NB4 (cell line): ENCODE measurements around the gene XRCC6.
"Not testable (repeated sequence)": the region's sequence is repeated elsewhere in the genome, so short reads cannot be mapped to it uniquely, and the experiment has no call there.

Source experiments
- CTCF ChIP-seq: IDR thresholded peaks from one replicate; pipeline ENCODE4 v1.5.1; 2012; ENCODE audit warnings: low read depth, low read length
- MAX ChIP-seq: IDR thresholded peaks from 2 replicates; pipeline ENCODE4 v1.6.1; 2011; ENCODE audit warnings: low read depth, low read length
- MYC ChIP-seq: IDR thresholded peaks from 2 replicates; pipeline ENCODE4 v1.6.1; 2011; ENCODE audit warnings: low read depth, low read length
- POLR2A ChIP-seq: IDR thresholded peaks from 2 replicates; pipeline ENCODE4 v1.6.1; 2011; ENCODE audit warnings: mild to moderate bottlenecking; ENCODE audit not compliant: insufficient read length; ENCODE audit errors: extremely low read depth

- not testable (repeated sequence) for TF ChIP-seq CTCF, POLR2A, MAX, MYC
Observed at GRCh38 chr22:41572305-41572704, 48.8 kb upstream of the XRCC6 start.
